Measurements from ENCODE around the gene PCBP2.
A peak's percentile ranks its signal among the peaks of the same experiment; 100 is the strongest.
"Not testable (repeated sequence)": the region's sequence is repeated elsewhere in the genome, so short reads cannot be mapped to it uniquely, and the experiment has no call there.

Gene PCBP2

DNA sequence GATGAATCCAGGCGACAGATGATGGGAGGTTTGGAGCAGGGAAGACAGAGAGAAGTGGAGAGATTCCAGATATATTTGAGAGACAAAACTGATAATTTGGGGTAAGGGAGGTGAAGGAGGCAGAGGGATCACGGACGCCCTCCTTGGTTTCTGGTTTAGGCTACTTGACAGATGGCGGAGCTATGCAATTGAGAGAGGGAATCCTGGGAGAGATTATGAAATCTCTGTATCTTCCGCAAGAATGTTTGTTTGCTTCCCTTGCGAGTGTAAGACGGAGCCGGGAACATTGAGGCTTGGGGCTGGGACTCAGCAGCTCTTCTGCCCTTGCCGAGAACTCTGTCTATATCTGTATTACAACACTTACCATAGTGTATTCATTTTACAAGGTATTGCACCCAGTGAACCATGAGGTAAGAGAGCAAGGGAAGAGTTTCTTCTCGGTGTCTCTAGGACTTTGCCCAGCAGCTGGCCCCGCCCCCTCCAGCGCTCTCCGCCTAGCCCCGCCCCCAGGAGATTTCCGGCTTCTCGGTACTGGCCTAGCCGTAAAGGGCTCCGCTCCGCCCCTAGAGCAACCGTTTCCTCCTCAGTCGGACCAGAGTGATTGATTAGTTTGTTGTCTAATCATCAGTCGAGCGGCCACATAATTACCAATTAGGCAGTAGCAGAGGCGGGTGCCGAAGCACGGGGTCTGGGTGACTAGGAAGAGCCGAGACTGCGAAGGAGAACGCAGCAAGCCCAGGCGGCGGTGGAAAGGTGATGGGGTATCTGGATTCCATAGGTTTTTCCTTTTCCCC, 10.7 kb upstream of the PCBP2 start, which contains the start of gene PRR13:
TSS of gene PRR13 (plus strand) at position 695 of the 794 bp plus-strand sequence. CDS start 981 bp downstream, outside the sequence.
- peak; percentile 99 for DNase-seq

DNA sequence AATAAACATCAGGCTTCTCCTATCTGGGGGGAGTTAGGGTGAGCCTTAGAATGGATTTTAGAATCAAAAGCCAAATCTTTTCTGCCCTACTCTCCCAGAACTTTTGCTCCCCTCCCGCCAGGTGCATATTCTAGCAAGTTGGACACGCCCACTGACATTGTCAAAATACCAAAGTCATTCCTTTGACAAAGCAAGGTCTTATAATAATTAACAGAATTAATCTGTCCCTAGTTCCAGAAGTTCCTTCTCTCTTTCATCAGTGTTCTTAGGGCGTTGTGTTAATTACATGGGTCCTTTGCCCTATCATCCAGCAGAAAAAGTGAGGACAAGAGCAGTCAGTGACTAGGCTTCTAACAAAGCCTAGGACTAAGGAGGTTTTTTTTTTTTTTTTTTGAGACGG, 7.9 kb upstream of the PCBP2 start:
- DNase-seq: no peak

DNA sequence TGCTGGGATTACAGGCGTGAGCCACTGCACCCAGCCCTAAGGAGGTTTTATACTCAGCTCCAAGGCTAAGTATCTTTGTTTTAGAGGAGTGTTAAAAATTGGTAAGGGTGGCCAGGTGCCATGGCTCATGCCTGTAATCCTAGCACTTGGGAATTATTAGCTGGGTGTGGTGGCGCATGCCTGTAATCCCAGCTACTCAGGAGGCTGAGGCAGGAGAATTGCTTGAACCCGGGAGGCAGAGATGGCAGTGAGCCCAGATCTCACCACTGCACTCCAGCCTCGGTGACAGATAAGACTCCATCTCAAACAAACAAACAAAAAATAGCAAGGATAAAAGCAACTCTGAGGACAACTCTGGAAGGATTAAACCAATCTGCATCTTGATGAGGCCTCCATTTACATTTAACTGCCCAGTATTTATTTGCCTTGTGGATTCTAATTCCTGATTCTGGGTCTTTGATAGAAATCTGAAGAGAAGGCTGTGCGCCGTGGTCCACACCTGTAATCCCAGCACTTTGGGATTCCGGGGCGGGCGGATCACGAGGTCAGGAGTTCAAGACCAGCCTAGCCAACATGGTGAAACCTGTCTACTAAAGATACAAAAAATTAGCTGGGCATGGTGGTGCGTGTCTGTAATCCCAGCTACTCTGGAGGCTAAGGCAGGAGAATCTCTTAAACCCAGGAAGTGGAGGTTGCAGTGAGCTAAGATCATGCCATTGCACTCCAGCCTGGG, 7.1 kb upstream of the PCBP2 start:
- not testable (repeated sequence) for DNase-seq

GRCh38 chr12:53450936-53451335, 966 bp upstream of the PCBP2 start:
- DNase-seq: no peak

DNA sequence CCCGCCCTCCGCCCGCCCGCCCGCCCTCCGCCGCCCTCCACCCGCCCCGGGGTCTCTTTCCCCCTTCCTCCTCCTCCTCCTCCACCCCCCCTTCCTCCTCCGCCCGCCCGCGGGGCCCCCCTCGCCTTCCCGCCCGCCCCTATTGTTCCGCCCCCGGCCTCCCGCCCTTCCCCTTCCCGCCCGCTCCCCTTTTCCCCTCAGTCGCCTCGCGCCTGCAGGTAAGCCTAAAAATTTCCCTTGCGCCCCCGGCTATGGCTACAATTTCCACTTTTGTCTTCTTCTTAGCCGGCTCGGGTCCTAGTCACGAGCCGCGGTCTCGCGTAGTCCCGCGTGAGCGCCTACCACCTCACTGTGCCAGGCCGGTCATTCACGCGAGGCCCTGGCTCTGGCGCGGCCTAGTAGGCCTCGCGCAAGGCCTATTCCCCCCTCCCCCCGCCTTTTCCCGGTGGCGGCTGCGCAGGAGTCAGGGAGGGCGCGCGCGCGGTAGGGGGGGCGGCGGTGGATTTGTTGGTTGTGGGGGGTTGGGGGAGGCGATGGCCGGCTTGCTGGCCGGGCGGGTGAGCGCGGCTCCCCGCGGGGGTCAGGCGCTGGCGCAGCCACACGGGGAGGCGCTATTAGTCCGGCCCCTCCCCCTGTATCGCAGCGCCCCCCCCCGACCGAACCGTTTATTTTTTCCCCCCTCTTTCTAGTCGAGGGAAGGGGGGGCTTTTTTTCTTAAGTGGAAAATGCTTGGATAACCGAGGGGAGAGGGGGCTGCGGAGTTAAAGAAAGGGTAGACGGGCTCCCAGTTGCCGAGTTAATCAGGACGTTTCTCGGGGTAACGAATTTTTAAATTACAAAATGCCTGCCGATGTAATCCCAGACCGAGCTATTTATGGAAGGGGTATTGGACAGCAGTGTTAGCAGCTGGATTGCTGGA, 516 bp downstream of the PCBP2 start:
- DNase-seq: peak; percentile 93

- no peak for DNase-seq
Observed at GRCh38 chr12:53453953-53454640, 2.2 kb downstream of the PCBP2 start.

- DNase-seq: no peak
Observed at GRCh38 chr12:53454707-53455106, 2.8 kb downstream of the PCBP2 start.

GRCh38 chr12:53456654-53457366, 4.9 kb downstream of the PCBP2 start:
- DNase-seq: no peak

DNA sequence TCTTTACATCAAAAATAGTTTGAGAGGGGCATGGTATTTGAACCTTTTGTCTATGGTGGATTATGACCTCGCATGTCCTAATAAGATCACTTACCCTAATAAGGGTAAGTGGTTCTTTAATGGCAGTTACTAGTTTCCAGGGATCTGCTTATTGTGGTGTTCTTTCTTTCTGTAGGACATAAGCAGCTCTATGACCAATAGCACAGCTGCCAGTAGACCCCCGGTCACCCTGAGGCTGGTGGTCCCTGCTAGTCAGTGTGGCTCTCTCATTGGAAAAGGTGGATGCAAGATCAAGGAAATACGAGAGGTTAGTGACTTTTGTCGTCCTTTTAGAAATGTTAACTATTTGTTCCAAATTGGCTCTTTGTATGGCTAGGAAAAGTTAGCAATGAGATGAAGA, 7.2 kb downstream of the PCBP2 start:
- DNase-seq: no peak

- no peak for DNase-seq
Observed at GRCh38 chr12:53461059-53461458, 9.2 kb downstream of the PCBP2 start.

DNA sequence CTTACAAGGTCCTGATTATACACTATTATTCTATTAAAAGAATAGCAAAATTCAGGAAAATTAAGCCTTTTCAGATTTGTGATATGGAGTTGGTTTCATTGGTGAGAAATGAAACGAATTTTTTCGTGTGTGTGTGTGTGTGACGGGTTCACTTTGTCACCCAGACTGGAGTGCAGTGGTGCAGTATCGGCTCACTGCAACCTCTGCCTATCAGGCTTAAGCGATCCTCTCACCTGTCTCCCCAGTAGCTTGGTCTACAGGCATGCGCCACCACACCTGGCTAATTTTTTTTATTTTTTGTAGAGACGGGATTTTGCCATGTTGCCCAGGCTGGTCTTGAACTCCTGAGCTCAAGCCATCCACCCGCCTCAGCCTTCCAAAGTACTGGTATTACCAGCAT, 9.7 kb downstream of the PCBP2 start:
- no peak for DNase-seq

- no peak for DNase-seq
Observed at GRCh38 chr12:53462935-53463334, 11.0 kb downstream of the PCBP2 start.

- DNase-seq: no peak
Observed at GRCh38 chr12:53463802-53464560, 12.1 kb downstream of the PCBP2 start.

DNA sequence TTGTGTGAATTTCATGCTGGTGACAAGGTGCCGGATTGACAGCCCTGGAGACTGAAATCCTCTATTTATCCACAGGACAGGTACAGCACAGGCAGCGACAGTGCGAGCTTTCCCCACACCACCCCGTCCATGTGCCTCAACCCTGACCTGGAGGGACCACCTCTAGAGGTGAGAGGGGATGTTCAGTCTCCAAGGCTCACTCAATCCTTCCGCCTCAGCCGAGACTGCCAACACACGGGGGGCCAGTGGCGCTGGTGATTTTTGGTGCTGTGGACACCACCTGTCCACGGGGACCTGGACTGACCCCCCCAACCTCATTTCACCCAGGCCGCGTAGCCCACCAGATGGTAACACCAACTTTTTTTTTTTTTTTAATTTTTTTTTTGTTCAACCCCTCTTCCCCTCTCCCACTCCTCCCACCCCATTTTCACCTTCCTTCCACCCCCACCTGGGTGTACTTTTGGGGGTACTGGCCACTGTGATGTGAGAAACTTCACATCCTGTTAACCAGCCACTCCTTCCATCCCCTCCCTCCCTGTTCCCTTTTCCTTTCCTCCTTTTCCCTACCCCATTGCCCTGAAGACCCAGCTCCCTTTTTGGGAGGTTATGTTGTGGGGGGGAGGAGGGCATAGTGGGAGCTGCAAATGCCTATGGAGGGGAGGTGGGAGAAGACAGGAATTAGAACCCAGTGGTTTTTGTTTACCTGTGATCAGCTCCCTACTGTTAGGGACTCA, 12.9 kb downstream of the PCBP2 start:
- DNase-seq: no peak

DNA sequence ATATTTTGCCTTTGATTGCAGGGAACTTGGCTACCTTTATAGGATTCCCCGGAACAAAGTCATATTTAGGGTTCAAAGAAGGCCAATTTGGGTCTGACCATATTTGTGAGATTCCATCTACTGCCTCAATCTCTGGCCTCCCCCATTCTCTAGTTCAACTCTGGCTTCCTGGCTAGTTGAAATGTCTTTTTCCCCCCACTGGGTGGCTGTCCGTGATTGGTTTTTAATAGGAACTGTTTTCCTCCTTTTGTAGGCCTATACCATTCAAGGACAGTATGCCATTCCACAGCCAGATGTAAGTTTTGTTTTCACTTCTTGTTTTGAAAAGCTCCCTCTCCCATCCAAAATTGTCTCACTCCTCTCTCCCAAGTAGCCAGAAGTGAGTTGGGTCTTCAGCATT, 13.8 kb downstream of the PCBP2 start:
- no peak for DNase-seq

DNA sequence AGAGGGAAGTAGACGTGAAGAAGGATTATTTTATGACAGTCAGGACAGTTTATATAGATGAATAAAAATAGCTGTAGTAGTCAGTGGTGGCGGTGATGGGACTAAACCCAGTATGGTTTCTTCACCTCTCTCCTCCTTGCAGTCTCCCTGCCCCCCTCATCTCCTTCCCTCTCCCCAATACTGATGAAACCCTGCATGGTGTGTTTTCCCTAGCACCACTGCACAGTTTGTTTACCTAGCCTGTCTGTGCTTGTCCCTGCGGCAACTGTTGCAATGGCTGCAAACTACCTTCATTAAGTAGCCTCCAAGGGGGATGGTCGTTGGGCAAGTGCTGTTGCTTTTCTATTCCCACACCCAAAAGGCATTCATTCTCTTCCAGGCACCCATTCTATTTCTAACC, 14.7 kb downstream of the PCBP2 start:
- no peak for DNase-seq

- DNase-seq: no peak
Observed at GRCh38 chr12:53467082-53467481, 15.2 kb downstream of the PCBP2 start.

DNA sequence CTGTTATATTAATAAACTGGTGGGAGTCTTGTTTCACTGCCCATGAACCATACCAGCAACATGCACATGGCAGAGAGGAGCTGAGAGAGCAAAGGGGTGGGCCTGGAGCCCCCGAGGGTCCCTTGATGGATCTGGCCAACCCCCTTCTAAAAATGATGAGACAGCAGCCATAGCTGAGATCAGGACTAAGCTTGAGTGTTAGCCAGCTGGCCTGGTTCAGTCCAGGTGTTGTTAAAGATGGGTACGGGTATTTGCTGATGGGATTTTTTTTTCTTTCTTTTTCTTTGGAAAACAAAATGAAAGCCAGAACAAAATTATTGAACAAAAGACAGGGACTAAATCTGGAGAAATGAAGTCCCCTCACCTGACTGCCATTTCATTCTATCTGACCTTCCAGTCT, 16.0 kb downstream of the PCBP2 start:
- no peak for DNase-seq

DNA sequence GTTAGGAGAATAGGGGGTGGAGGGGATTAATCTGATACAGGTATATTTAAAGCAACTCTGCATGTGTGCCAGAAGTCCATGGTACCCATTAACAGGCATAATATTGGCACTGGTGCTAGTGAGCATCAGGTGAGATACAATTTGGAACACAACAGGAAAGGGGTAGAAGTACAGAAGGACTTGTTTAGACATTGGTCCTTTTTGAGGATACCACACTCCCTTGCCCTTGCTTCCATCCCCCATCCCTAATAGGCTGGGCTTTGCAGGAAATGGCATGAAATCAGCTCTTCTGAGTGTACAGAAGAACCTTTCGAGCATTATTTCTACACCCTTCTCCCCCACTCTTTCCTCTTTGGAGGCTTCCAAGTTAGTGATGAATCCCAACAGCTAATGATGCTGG, 16.4 kb downstream of the PCBP2 start:
- DNase-seq: no peak

GRCh38 chr12:53472056-53472582, 20.2 kb downstream of the PCBP2 start:
- DNase-seq: no peak

Data from femur (tissue), 1 donor.